SK-N-SH (cell line): ENCODE measurements around the gene PLA2G2C. TPM values are rescaled to one million over a fixed set of nuclear protein-coding genes. Genes with fewer than 3 reads are reported as not detected.

Source experiments
- CTCF ChIA-PET: fragments of 300-600, 350-600 bp; formaldehyde crosslinking; extraction: SDS; loops from one replicate; lab custom pipeline; 2021; lab: Yijun Ruan, JAX
- POLR2A ChIA-PET: fragments of 350-600 bp; sonication (Branson Sonifier 250); formaldehyde crosslinking; extraction: SDS; loops from one replicate; lab custom pipeline; 2020; ENCODE audit warnings: antibody characterized with exemption, inconsistent platforms; lab: Yijun Ruan, JAX
- DNase-seq: peaks from one replicate; pipeline ENCODE4 v3.0.0; 2012
- H2AFZ ChIP-seq: fragments of 200-600 bp; sonication (generic); 2 replicates; pipeline ENCODE4 v1.8.1; 2016; ENCODE audit warnings: antibody characterized with exemption, mild to moderate bottlenecking, low read depth
- H3F3A ChIP-seq: fragments of 200-600 bp; sonication (generic); replicated peaks from 2 replicates; pipeline ENCODE3; 2016; ENCODE audit warnings: antibody characterized with exemption, mild to moderate bottlenecking; ENCODE audit not compliant: insufficient read depth
- H3K27ac ChIP-seq, 2 experiments: fragments of 200-500 bp in 1 of 2; fragments of 200-600 bp in 1 of 2; sonication (Bioruptor generic) in 1 of 2; sonication (generic), shearing (Covaris generic) in 1 of 2; 2 replicates each; pipeline versions ENCODE4 v1.5.1 to v1.6.1; 2014 to 2016; ENCODE audit warnings: low read depth in 2 of 2, inconsistent platforms in 1 of 2, low read length in 1 of 2, mild to moderate bottlenecking in 1 of 2, mixed read lengths in 1 of 2
- H3K27me3 ChIP-seq: fragments of 200-600 bp; sonication (generic), shearing (Covaris generic); 2 replicates; pipeline ENCODE4 v1.6.1; 2016; ENCODE audit warnings: mixed run types; ENCODE audit not compliant: insufficient read depth
- H3K36me3 ChIP-seq, 2 experiments: fragments of 200-500 bp in 1 of 2; fragments of 200-600 bp in 1 of 2; sonication (Bioruptor generic) in 1 of 2; sonication (generic) in 1 of 2; replicated peaks in 1 of 2; 2 replicates each; pipeline versions ENCODE3 to v1.5.1; 2014 to 2016; ENCODE audit warnings: low read length in 1 of 2, mild to moderate bottlenecking in 1 of 2; ENCODE audit not compliant: insufficient read depth in 2 of 2, control insufficient read depth in 1 of 2
- H3K4me1 ChIP-seq, 2 experiments: fragments of 200-500 bp in 1 of 2; fragments of 200-600 bp in 1 of 2; sonication (Bioruptor generic) in 1 of 2; sonication (generic), shearing (Covaris generic) in 1 of 2; 2 replicates each; pipeline versions ENCODE4 v1.5.1 to v1.6.1; 2014 to 2016; ENCODE audit warnings: low read depth in 1 of 2, low read length in 1 of 2, mixed run types in 1 of 2; ENCODE audit not compliant: insufficient read depth in 2 of 2, control insufficient read depth in 1 of 2
- H3K4me2 ChIP-seq: fragments of 200-600 bp; sonication (generic), shearing (Covaris generic); 2 replicates; pipeline ENCODE4 v1.6.1; 2017; ENCODE audit warnings: mixed run types
- H3K4me3 ChIP-seq, 2 experiments: fragments of 200-500 bp in 1 of 2; fragments of 200-600 bp in 1 of 2; sonication (Bioruptor generic) in 1 of 2; sonication (generic), shearing (Covaris generic) in 1 of 2; 2 replicates each; pipeline versions ENCODE4 v1.5.1 to v1.8.1; 2014 to 2016; ENCODE audit warnings: low read depth in 2 of 2, inconsistent platforms in 1 of 2, low read length in 1 of 2, mild to moderate bottlenecking in 1 of 2, mixed read lengths in 1 of 2, moderate library complexity in 1 of 2
- H3K79me2 ChIP-seq: fragments of 200-600 bp; sonication (generic); 2 replicates; pipeline ENCODE4 v1.8.1; 2017; ENCODE audit warnings: mild to moderate bottlenecking; ENCODE audit not compliant: insufficient read depth
- H3K9ac ChIP-seq: fragments of 200-600 bp; sonication (generic); 2 replicates; pipeline ENCODE4 v1.6.1; 2017; ENCODE audit warnings: mixed run types
- H3K9me2 ChIP-seq: fragments of 200-600 bp; sonication (generic); 2 replicates; pipeline ENCODE4 v1.6.1; 2017; ENCODE audit warnings: mixed run types
- H3K9me3 ChIP-seq: fragments of 200-600 bp; sonication (generic); 2 replicates; pipeline ENCODE4 v1.6.1; 2017; ENCODE audit warnings: mixed run types, mild to moderate bottlenecking, moderate library complexity
- H4K20me1 ChIP-seq: fragments of 200-600 bp; sonication (generic); 2 replicates; pipeline ENCODE4 v1.6.1; 2017; ENCODE audit warnings: mild to moderate bottlenecking, mixed run types; ENCODE audit not compliant: insufficient read depth
- FOXM1 ChIP-seq: IDR thresholded peaks from 2 replicates; pipeline ENCODE4 v1.4.0; 2012; ENCODE audit warnings: low read depth, mild to moderate bottlenecking
- GATA2 ChIP-seq: sonication (generic); formaldehyde crosslinking; IDR thresholded peaks from 2 replicates; pipeline ENCODE4 v1.5.0; 2020; ENCODE audit warnings: mild to moderate bottlenecking, missing genetic modification reagents
- MAX ChIP-seq: IDR thresholded peaks from 2 replicates; pipeline ENCODE4 v1.4.0; 2012; ENCODE audit warnings: low read depth
- NRF1 ChIP-seq: IDR thresholded peaks from 2 replicates; pipeline ENCODE4 v1.6.1; 2012; ENCODE audit warnings: low read depth, mild to moderate bottlenecking, low read length
- RAD21 ChIP-seq: IDR thresholded peaks from 2 replicates; pipeline ENCODE4 v1.6.1; 2012; ENCODE audit warnings: mild to moderate bottlenecking, low read length
- RFX5 ChIP-seq: IDR thresholded peaks from 2 replicates; pipeline ENCODE4 v1.6.1; 2012; ENCODE audit warnings: mild to moderate bottlenecking, improper control_type of control experiment, low read length
- RXRA ChIP-seq: IDR thresholded peaks from 2 replicates; pipeline ENCODE4 v1.4.0; 2012; ENCODE audit warnings: low read depth, mild to moderate bottlenecking, borderline replicate concordance
- SMC3 ChIP-seq: IDR thresholded peaks from 2 replicates; pipeline ENCODE4 v1.6.1; 2012; ENCODE audit warnings: low read depth, low read length, improper control_type of control experiment
- TCF12 ChIP-seq: IDR thresholded peaks from 2 replicates; pipeline ENCODE4 v1.4.0; 2012
- TEAD4 ChIP-seq: IDR thresholded peaks from 2 replicates; pipeline ENCODE4 v1.4.0; 2012; ENCODE audit warnings: mild to moderate bottlenecking, borderline replicate concordance; ENCODE audit not compliant: insufficient read depth
- ZBTB33 ChIP-seq: IDR thresholded peaks from 2 replicates; pipeline ENCODE4 v1.4.0; 2012; ENCODE audit warnings: low read depth, borderline replicate concordance
- WGBS: methylation state at CpG from one replicate; pipeline ENCODE4 v1.1.6; 2017; ENCODE audit warnings: low lambda C conversion rate; 5-methylcytosine and 5-hydroxymethylcytosine counted together
- polyA plus RNA-seq, 3 experiments: library from polyadenylated mRNA; depleted of rRNA; stranded (reverse); fragments of >200 nt; gene quantifications; 2 replicates each; pipeline ENCODE4 v1.2.3, GENCODE V29; 2012
- TF ChIP-seq, protein P1 (sequence below): fragments of 150-350 bp; IDR thresholded peaks from 2 replicates; pipeline ENCODE4 v1.6.1; 2017; ENCODE audit warnings: antibody characterized with exemption, low read length, low read depth, borderline replicate concordance
- TF ChIP-seq, protein P2 (sequence below): fragments of 200-600 bp; sonication (generic); IDR thresholded peaks from 2 replicates; pipeline ENCODE4 v1.6.1; 2017; ENCODE audit warnings: antibody characterized with exemption, mild to moderate bottlenecking, moderate library complexity

PLA2G2C gene
- polyA plus RNA-seq, 1 of the 3 experiments (the other 2 are of a cell fraction), result not detected

DNA sequence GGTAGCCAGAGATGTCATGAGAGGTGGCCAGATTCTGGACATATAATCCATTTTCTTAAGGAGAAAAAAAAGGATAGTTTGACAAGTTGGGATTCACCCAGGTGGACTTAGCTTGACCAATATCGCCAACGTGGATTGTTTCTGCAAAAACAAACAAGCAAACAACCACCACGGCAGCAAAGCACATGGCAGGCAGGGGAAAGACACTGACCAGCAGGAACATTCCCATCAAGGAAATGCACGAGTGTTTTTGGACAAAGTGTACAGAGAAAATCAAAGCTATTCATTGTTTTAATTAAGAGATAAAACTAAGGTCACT lies 9.1 kb upstream of the PLA2G2C start:
- TF ChIP-seq RAD21 (no peak), TCF12 (no peak), RFX5 (no peak), TEAD4 (no peak), MAX (no peak), ZBTB33 (no peak), GATA2 (no peak), RXRA (no peak)
- TF ChIP-seq, protein P1, sequence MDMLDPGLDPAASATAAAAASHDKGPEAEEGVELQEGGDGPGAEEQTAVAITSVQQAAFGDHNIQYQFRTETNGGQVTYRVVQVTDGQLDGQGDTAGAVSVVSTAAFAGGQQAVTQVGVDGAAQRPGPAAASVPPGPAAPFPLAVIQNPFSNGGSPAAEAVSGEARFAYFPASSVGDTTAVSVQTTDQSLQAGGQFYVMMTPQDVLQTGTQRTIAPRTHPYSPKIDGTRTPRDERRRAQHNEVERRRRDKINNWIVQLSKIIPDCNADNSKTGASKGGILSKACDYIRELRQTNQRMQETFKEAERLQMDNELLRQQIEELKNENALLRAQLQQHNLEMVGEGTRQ, result no peak
- TF ChIP-seq, protein P2, sequence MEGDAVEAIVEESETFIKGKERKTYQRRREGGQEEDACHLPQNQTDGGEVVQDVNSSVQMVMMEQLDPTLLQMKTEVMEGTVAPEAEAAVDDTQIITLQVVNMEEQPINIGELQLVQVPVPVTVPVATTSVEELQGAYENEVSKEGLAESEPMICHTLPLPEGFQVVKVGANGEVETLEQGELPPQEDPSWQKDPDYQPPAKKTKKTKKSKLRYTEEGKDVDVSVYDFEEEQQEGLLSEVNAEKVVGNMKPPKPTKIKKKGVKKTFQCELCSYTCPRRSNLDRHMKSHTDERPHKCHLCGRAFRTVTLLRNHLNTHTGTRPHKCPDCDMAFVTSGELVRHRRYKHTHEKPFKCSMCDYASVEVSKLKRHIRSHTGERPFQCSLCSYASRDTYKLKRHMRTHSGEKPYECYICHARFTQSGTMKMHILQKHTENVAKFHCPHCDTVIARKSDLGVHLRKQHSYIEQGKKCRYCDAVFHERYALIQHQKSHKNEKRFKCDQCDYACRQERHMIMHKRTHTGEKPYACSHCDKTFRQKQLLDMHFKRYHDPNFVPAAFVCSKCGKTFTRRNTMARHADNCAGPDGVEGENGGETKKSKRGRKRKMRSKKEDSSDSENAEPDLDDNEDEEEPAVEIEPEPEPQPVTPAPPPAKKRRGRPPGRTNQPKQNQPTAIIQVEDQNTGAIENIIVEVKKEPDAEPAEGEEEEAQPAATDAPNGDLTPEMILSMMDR, result no peak; the same call in 1 of the 2 replicates
- Histone ChIP-seq H3K79me2 (no peaks in the 10 kb centered on the region), H3K36me3 (no peaks in the 10 kb centered on the region), H3K4me2 (no peak overlapping the region), H3K9me3 (no peaks in the 10 kb centered on the region), H3K9me2 (no peaks in the 10 kb centered on the region), H3F3A (no peaks in the 10 kb centered on the region), H3K9ac (no peak overlapping the region), H2AFZ (no peak overlapping the region), H3K4me1 (no peaks in the 10 kb centered on the region; a peak in 1 of 4 replicates), H4K20me1 (no peaks in the 10 kb centered on the region), H3K27me3 (peaks cover 12% of the 10 kb centered on the region; the same call in 1 of the 2 replicates), H3K4me3 (peak overlapping the region in 1 of 2 experiments; percentile 49; a peak in 1 of 4 replicates), H3K27ac (no peak overlapping the region)
- ChIA-PET CTCF (interaction anchor here (0.7 to 3.7 kb wide), 15 partner anchors 10 to 236 kb away, joined by 3 to 21 read pairs (median 4); no protein-coding TSS in a partner anchor), POLR2A (no interaction called here)
- DNase-seq, result no peak
- WGBS, result 65% methylated on average over 4 of the region's 4 CpGs

- Histone ChIP-seq H3K9me3 (no peaks in the 10 kb centered on the region), H3K27ac (no peak overlapping the region), H3K9me2 (no peaks in the 10 kb centered on the region), H3K36me3 (no peaks in the 10 kb centered on the region), H3K4me2 (no peak overlapping the region), H3K79me2 (no peaks in the 10 kb centered on the region), H3K4me1 (no peaks in the 10 kb centered on the region; a peak in 1 of 4 replicates), H3K4me3 (peak overlapping the region in 1 of 2 experiments; percentile 49; a peak in 1 of 4 replicates), H3F3A (no peaks in the 10 kb centered on the region), H4K20me1 (no peaks in the 10 kb centered on the region), H3K27me3 (peaks cover 12% of the 10 kb centered on the region; the same call in 1 of the 2 replicates), H2AFZ (no peak overlapping the region), H3K9ac (no peak overlapping the region)
- 43% methylated on average over 15 of the region's 15 CpGs for WGBS
- CTCF ChIA-PET, result interaction anchor here (0.7 to 3.7 kb wide), 10 partner anchors 10 to 236 kb away, joined by 3 to 21 read pairs (median 6); no protein-coding TSS in a partner anchor
- POLR2A ChIA-PET, result no interaction called here
- no peak for TF ChIP-seq FOXM1
- TF ChIP-seq, protein P2, result peak; percentile 69
- TF ChIP-seq RAD21, result peak; percentile 45
- peak; percentile 6; the same call in 1 of the 2 replicates for TF ChIP-seq NRF1
- peak; percentile 64 for TF ChIP-seq SMC3
- DNase-seq, result peak; percentile 57
Observed at GRCh38 chr1:20194757-20195461, 8.6 kb upstream of the PLA2G2C start.
